ENCODE data around the gene PBX2.

DNA sequence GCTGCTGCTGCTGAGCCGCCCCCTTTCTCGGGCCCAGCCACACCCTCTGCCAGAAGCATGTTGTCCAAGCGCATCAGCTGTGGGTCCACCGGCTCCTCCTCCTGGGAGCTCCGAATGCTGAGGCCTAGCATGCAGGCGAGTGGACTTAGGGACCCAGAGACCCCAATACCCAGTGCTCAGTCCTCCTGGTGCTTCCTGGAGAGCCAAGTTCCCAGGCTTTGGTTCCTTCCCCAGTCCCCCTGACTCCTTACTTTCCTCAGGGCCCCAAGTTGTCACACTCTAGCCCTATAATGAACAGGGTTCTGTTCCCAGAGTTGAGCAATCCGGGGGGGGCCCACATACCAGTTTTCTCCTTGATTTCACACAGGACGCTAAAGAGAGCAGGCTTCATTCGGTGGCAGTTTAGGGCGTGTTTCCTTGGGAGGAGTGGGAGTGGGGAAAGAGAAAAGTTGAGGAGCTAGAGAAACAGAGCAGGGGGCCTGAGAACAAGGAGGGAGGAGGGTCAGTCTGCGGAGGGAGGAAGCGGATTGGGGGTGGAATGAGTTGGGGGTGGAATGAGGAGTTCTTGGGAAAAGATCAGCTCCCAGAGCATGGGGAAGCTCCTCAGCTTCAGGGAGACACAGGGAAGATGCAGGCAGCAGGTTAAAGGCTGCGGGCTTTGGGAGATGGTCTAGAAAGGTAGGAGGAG, 1.5 kb downstream of the PBX2 start:
- TF ChIP-seq FOXP2 (optimal IDR thresholded peaks at IDR 0.05; ENCODE audit: control extremely low read depth, extremely low read length, insufficient read depth) (no peak), EZH2 (IDR thresholded peaks at IDR 0.05) (no peak)

All from SK-N-MC (cell line).